Ishikawa (cell line): ENCODE data around the gene MRPL42.

Experiments
- CREB1 ChIP-seq: IDR thresholded peaks from 2 replicates; pipeline ENCODE4 v1.6.1; 2012; ENCODE audit warnings: low read depth
- EGR1 ChIP-seq: IDR thresholded peaks from 2 replicates; pipeline ENCODE4 v1.6.1; 2012
- EP300 ChIP-seq: IDR thresholded peaks from 2 replicates; pipeline ENCODE4 v1.6.1; 2012; ENCODE audit warnings: borderline replicate concordance
- RAD21 ChIP-seq: IDR thresholded peaks from 2 replicates; pipeline ENCODE4 v1.6.1; 2012; ENCODE audit warnings: low read depth
- TAF1 ChIP-seq: IDR thresholded peaks from 2 replicates; pipeline ENCODE4 v1.6.1; 2012; ENCODE audit warnings: low read depth, mild to moderate bottlenecking
- TEAD4 ChIP-seq: IDR thresholded peaks from 2 replicates; pipeline ENCODE4 v1.6.1; 2012

GRCh38 chr12:93565760-93566159 lies 98.4 kb downstream of the MRPL42 start:
- TF ChIP-seq CREB1 (no peak), TEAD4 (no peak), RAD21 (no peak), EP300 (no peak), TAF1 (no peak), EGR1 (no peak)
